Brain microvascular endothelial cell (primary cell): ENCODE data around the gene PAQR8.

Source experiments
- DNase-seq: peaks from one replicate; pipeline ENCODE4 v3.0.0-alpha.2; 2020
- H3K27ac ChIP-seq: fragments of 250-450 bp; sonication (Bioruptor Pico); 2 replicates; pipeline ENCODE4 v1.5.1; 2020; ENCODE audit warnings: mild to moderate bottlenecking, moderate library complexity
- H3K27me3 ChIP-seq: fragments of 250-450 bp; sonication (Bioruptor Pico); replicated peaks from 2 replicates; pipeline ENCODE4 v1.5.1; 2020; ENCODE audit warnings: mild to moderate bottlenecking
- H3K36me3 ChIP-seq: fragments of 250-450 bp; sonication (Bioruptor Pico); replicated peaks from 2 replicates; pipeline ENCODE4 v1.5.1; 2020; ENCODE audit warnings: mild to moderate bottlenecking
- H3K4me3 ChIP-seq: 2 replicates; pipeline ENCODE4 v1.5.1; 2011; ENCODE audit warnings: low read depth, mild to moderate bottlenecking, control low read depth, low read length, moderate library complexity
- CTCF ChIP-seq: IDR thresholded peaks from 2 replicates; pipeline ENCODE4 v1.5.1; 2011; ENCODE audit warnings: low read depth, mild to moderate bottlenecking, moderate library complexity, low read length, control low read depth, inconsistent platforms; ENCODE audit errors: missing control alignments
- in situ Hi-C: cut with HindIII; loops from 2 replicates; pipeline ENCODE4 v1.10.0; 2017; ENCODE audit warnings: low sequenced_read_pairs, low pct_ligation_motif_present

PAQR8 gene

DNA sequence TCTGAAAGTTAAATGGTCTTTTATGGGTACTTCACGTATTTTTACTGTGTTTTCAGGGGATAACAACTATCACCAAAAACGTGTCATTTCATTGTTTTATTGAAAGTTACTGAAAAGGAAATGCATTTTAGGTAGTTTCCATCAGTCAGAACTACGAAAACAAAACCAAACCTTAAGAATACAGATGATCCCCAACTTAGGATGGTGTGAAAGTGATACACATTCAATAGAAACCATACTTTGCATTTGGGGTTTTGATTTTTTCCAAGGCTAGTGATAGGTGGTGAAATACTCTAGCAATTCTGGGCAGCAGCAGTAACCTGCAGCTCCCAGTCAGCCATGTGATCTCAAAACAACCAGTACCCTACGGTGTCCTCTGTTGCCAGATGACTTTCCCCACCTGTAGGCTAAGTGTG is 32.3 kb downstream of the PAQR8 start:
- H3K27ac ChIP-seq = no peak overlapping the region
- no peaks in the 10 kb centered on the region for H3K27me3 ChIP-seq
- no peaks in the 10 kb centered on the region for H3K36me3 ChIP-seq
- DNase-seq = no peak
- TF ChIP-seq CTCF = no peak
- H3K4me3 ChIP-seq = no peak overlapping the region
- in situ Hi-C loops = loop anchor here (25.0 kb wide), 1 partner anchor 107 kb away; the partner anchor contains the start of gene MCM3

GRCh38 chr6:52395969-52396368 is 34.0 kb downstream of the PAQR8 start:
- H3K4me3 ChIP-seq = no peak overlapping the region
- H3K27me3 ChIP-seq = no peaks in the 10 kb centered on the region
- H3K36me3 ChIP-seq = no peaks in the 10 kb centered on the region
- no peak for TF ChIP-seq CTCF
- DNase-seq = no peak
- no peak overlapping the region for H3K27ac ChIP-seq
- in situ Hi-C loops = loop anchor here (25.0 kb wide), 1 partner anchor 109 kb away; the partner anchor contains the start of gene MCM3

GRCh38 chr6:52399511-52400312 is 37.8 kb downstream of the PAQR8 start:
- DNase-seq = peak; percentile 49
- no peak overlapping the region for H3K4me3 ChIP-seq
- H3K27me3 ChIP-seq = no peaks in the 10 kb centered on the region
- H3K27ac ChIP-seq = no peak overlapping the region
- in situ Hi-C loops = loop anchor here (25.0 kb wide), 2 partner anchors 112 to 263 kb away; partner anchors contain the start of genes MCM3 and TMEM14A
- H3K36me3 ChIP-seq = no peaks in the 10 kb centered on the region
- peak; percentile 94 for TF ChIP-seq CTCF

DNA sequence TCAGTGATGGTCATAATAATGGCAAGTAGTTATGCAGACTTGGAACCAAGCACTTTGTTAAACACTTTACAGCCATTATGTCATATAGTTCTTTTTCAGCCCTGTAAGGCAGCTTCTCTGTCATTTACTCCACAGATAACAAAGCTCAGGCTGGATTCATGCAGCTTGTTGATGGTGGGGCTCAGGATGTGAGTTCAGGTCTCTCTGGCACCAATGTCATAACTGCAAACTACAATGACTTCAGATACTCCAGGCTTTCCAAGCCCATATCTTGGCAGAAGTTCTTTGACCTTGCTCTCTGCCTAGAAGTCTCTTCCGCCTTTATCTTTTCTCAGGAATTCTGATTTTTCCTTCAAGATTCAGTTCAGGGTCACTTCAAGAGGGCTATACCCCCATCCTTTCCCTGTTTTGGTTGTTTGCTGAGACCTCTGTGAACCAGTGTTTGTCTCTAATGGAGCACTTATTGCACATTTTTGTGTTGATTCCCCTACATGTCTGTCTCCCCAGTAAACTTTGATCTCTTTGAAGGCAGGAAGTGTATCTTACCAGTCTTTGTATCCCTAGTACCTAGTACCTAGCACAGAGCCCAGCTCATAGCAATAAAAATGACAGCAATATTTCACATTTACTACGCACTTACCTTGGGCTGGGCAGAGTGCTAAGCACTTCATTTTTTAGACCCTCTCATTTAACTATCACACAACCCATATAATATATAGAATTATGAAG is 38.5 kb downstream of the PAQR8 start:
- no peak overlapping the region for H3K27ac ChIP-seq
- no peak for DNase-seq
- in situ Hi-C loops = loop anchor here (25.0 kb wide), 1 partner anchor 262 kb away; the partner anchor contains the start of gene TMEM14A
- no peak for TF ChIP-seq CTCF
- no peak overlapping the region for H3K4me3 ChIP-seq
- no peaks in the 10 kb centered on the region for H3K36me3 ChIP-seq
- H3K27me3 ChIP-seq = no peaks in the 10 kb centered on the region

DNA sequence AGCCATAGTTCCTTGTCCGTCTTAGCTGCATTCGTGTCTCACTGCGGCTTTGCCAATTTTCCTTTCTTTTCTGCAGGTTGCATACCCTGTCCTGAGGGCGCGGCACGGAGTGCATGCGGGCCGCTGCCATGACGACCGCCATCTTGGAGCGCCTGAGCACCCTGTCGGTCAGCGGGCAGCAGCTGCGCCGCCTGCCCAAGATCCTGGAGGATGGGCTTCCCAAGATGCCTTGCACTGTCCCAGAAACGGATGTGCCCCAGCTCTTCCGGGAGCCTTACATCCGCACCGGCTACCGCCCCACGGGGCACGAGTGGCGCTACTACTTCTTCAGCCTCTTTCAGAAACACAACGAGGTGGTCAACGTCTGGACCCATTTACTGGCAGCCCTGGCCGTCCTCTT is 41.1 kb downstream of the PAQR8 start:
- TF ChIP-seq CTCF = no peak
- Histone ChIP-seq H3K4me3 (no peak overlapping the region), H3K27ac (no peak overlapping the region), H3K27me3 (no peaks in the 10 kb centered on the region), H3K36me3 (no peaks in the 10 kb centered on the region)
- in situ Hi-C loops = loop anchor here (25.0 kb wide), 1 partner anchor 259 kb away; the partner anchor contains the start of gene TMEM14A
- no peak for DNase-seq
